HepG2 (cell line): ENCODE measurements around the gene ST6GALNAC6. TPM values are rescaled to one million over a fixed set of nuclear protein-coding genes. Genes with fewer than 3 reads are reported as not detected.
A peak's percentile ranks its signal among the peaks of the same experiment; 100 is the strongest.

Experiments
- ATAC-seq: fragments of 200-7000 bp; cut with Tn5 transposase; 3 replicates; pipeline ENCODE4 v1.9.1; 2020; ENCODE audit warnings: mild to moderate bottlenecking, moderate library complexity
- BruUV-seq: library from RNA; stranded (reverse); fragments of 400-500 nt; replicated peaks from 2 replicates; lab custom pipeline; 2021; lab: Mats Ljungman, UMichigan
- CTCF ChIA-PET: fragments of 300-600 bp; formaldehyde crosslinking; extraction: SDS; loops from one replicate; lab custom pipeline; 2021; ENCODE audit warnings: low total read pairs, inconsistent platforms, low intra/inter-chr PET ratio; lab: Yijun Ruan, JAX
- POLR2A ChIA-PET: fragments of 350-600 bp; sonication (Branson Sonifier 250); formaldehyde crosslinking; loops from one replicate; lab custom pipeline; 2020; ENCODE audit warnings: antibody characterized with exemption, inconsistent platforms; lab: Yijun Ruan, JAX
- DNase-seq: peaks from one replicate; pipeline ENCODE4 v3.0.0-alpha.2; 2015; ENCODE audit warnings: low spot score
- FAIRE-seq: peaks from 3 replicates; lab custom pipeline; 2011; peaks lifted over from hg19 to GRCh38; lab: Jason Lieb, UNC
- H2AFZ ChIP-seq: one replicate; pipeline ENCODE4 v1.6.1; 2011; ENCODE audit warnings: low read length, inconsistent platforms
- H3K27ac ChIP-seq: fragments of 300-600 bp; 3 replicates; pipeline ENCODE4 v1.8.0; 2011; ENCODE audit warnings: mixed run types, mild to moderate bottlenecking, mixed read lengths, low read length, inconsistent platforms; ENCODE audit not compliant: insufficient read depth; ENCODE audit errors: extremely low read length
- H3K27me3 ChIP-seq, 2 experiments: fragments of 200-600 bp in 1 of 2; 2 replicates in 1 of 2; 3 replicates in 1 of 2; pipeline versions ENCODE4 v1.6.0 to v1.8.0; 2011; ENCODE audit warnings: low read length in 2 of 2, mild to moderate bottlenecking in 2 of 2, moderate library complexity in 2 of 2, inconsistent platforms in 1 of 2; ENCODE audit not compliant: insufficient read depth in 2 of 2, control insufficient read depth in 1 of 2
- H3K36me3 ChIP-seq, 2 experiments: fragments of 200-600 bp in 1 of 2; replicated peaks in 1 of 2; 2 replicates in 1 of 2; 3 replicates in 1 of 2; pipeline versions ENCODE4 v1.5.1 to v1.8.0; 2011; ENCODE audit warnings: low read length in 2 of 2, inconsistent platforms in 1 of 2; ENCODE audit not compliant: insufficient read depth in 2 of 2, control insufficient read depth in 1 of 2
- H3K4me1 ChIP-seq: 2 replicates; pipeline ENCODE4 v1.5.1; 2012; ENCODE audit warnings: low read length, inconsistent platforms; ENCODE audit not compliant: insufficient read depth
- H3K4me2 ChIP-seq: 2 replicates; pipeline ENCODE4 v1.6.0; 2011; ENCODE audit warnings: low read depth, low read length, inconsistent platforms
- H3K4me3 ChIP-seq, 3 experiments: fragments of 200-600 bp in 1 of 3; sonication (generic), shearing (Covaris generic) in 1 of 3; replicated peaks in 1 of 3; 2 replicates each; pipeline ENCODE4 v1.5.1; 2011 to 2016; ENCODE audit warnings: low read length in 3 of 3, inconsistent platforms in 2 of 3, low read depth in 2 of 3, mild to moderate bottlenecking in 2 of 3, control low read depth in 1 of 3, mixed read lengths in 1 of 3; ENCODE audit not compliant: insufficient read depth in 1 of 3
- H3K79me2 ChIP-seq: one replicate; pipeline ENCODE4 v1.6.1; 2011; ENCODE audit warnings: low read length, inconsistent platforms; ENCODE audit not compliant: insufficient read depth
- H3K9ac ChIP-seq: 2 replicates; pipeline ENCODE4 v1.6.0; 2011; ENCODE audit warnings: mild to moderate bottlenecking, low read depth, low read length, inconsistent platforms; ENCODE audit not compliant: insufficient read depth
- H3K9me3 ChIP-seq: 2 replicates; pipeline ENCODE4 v1.5.1; 2012; ENCODE audit warnings: mild to moderate bottlenecking, low read length
- H4K20me1 ChIP-seq: 2 replicates; pipeline ENCODE4 v1.6.0; 2011; ENCODE audit warnings: inconsistent platforms, mild to moderate bottlenecking, low read length, moderate library complexity; ENCODE audit not compliant: insufficient read depth
- ARID3A ChIP-seq: IDR thresholded peaks from 2 replicates; pipeline ENCODE4 v1.6.1; 2012; ENCODE audit warnings: low read depth, low read length, improper control_type of control experiment
- GMEB1 ChIP-seq: sonication (generic); formaldehyde crosslinking; IDR thresholded peaks from 2 replicates; pipeline ENCODE4 v1.5.1; 2020; ENCODE audit warnings: missing genetic modification reagents, mild to moderate bottlenecking, borderline replicate concordance
- GZF1 ChIP-seq: sonication (generic); formaldehyde crosslinking; IDR thresholded peaks from 2 replicates; pipeline ENCODE4 v1.5.1; 2020; ENCODE audit warnings: mild to moderate bottlenecking, missing genetic modification reagents
- HNF1B ChIP-seq: sonication (generic); formaldehyde crosslinking; IDR thresholded peaks from 2 replicates; pipeline ENCODE4 v1.5.1; 2020; ENCODE audit warnings: mild to moderate bottlenecking, moderate library complexity, missing genetic modification reagents
- HOXA9 ChIP-seq: sonication (generic); formaldehyde crosslinking; IDR thresholded peaks from 2 replicates; pipeline ENCODE4 v1.8.1; 2022; ENCODE audit warnings: missing genetic modification reagents, mild to moderate bottlenecking, moderate library complexity, borderline replicate concordance
- KIAA2018 ChIP-seq: sonication (generic); formaldehyde crosslinking; IDR thresholded peaks from 2 replicates; pipeline ENCODE4 v1.5.0; 2020; ENCODE audit warnings: mild to moderate bottlenecking, missing genetic modification reagents, borderline replicate concordance
- MTF1 ChIP-seq: sonication (generic); formaldehyde crosslinking; IDR thresholded peaks from 2 replicates; pipeline ENCODE4 v1.5.0; 2020; ENCODE audit warnings: missing genetic modification reagents
- NCOA5 ChIP-seq: sonication (generic); formaldehyde crosslinking; IDR thresholded peaks from 2 replicates; pipeline ENCODE4 v1.4.0; 2020; ENCODE audit warnings: missing genetic modification reagents
- ZFP90 ChIP-seq: sonication (generic); formaldehyde crosslinking; IDR thresholded peaks from 2 replicates; pipeline ENCODE4 v1.8.0; 2022; ENCODE audit warnings: missing genetic modification reagents, mild to moderate bottlenecking, inconsistent platforms, borderline replicate concordance
- ZNF556 ChIP-seq: sonication (generic); formaldehyde crosslinking; IDR thresholded peaks from 2 replicates; pipeline ENCODE4 v1.4.0; 2020; ENCODE audit warnings: mild to moderate bottlenecking, missing genetic modification reagents, borderline replicate concordance
- WGBS: methylation state at CpG from one replicate; pipeline ENCODE4 v1.1.6; 2017; ENCODE audit warnings: low lambda C conversion rate; 5-methylcytosine and 5-hydroxymethylcytosine counted together
- in situ Hi-C: cut with HindIII; loops from 2 replicates; pipeline ENCODE4 v1.10.0; 2017; ENCODE audit warnings: low pct_unique_long_range_greater_than_20kb; ENCODE audit not compliant: extremely low pct_ligation_motif_present
- intact Hi-C: fragments of 100-400 bp; cut with micrococcal nuclease; formaldehyde crosslinking; loops from one replicate; pipeline ENCODE4 v1.10.0; 2022; ENCODE audit not compliant: unreplicated experiment
- polyA plus RNA-seq, 8 experiments: library from polyadenylated mRNA; depleted of rRNA in 3 of 8; stranded (reverse) in 7 of 8; unstranded in 1 of 8; fragments of >200 nt; fragmentation: Illumina TruSeq in 4 of 8; extraction: Trizol in 4 of 8; gene quantifications; 2 replicates each; pipeline versions ENCODE4 v1.2.1 to v1.2.3, GENCODE V29; 2011 to 2016; ENCODE audit warnings: low read depth in 4 of 8, missing spikeins in 1 of 8, mixed read lengths in 1 of 8; ENCODE audit not compliant: insufficient read depth in 1 of 8
- total RNA-seq, 5 experiments: library from RNA; depleted of rRNA; stranded (reverse); fragments of >200 nt; fragmentation: Illumina TruSeq; extraction: Trizol; gene quantifications; 2 replicates each; pipeline ENCODE4 v1.2.3, GENCODE V29; 2016; ENCODE audit warnings: low read depth in 1 of 5

The ST6GALNAC6 gene
- total and polyA plus RNA-seq, 2 of the 13 experiments (the other 11 are each of a cell fraction or from before 2014, with no cell fraction given): 18.5 to 65.4 TPM

- Histone ChIP-seq H3K4me2 (peak overlapping the region; percentile 86), H3K9ac (peak overlapping the region; percentile 75), H2AFZ (no peak overlapping the region), H3K27ac (peak overlapping the region; percentile 92), H4K20me1 (no peaks in the 10 kb centered on the region), H3K4me1 (peaks cover 49% of the 10 kb centered on the region), H3K9me3 (peaks cover 17% of the 10 kb centered on the region), H3K36me3 (peaks cover 26 to 42% of the 10 kb centered on the region in 2 experiments), H3K79me2 (peaks cover 19% of the 10 kb centered on the region), H3K4me3 (peak overlapping the region; percentile 48 to 71 (median 56)), H3K27me3 (no peaks in the 10 kb centered on the region)
- intact Hi-C loops: no loop called here
- WGBS: 0% methylated on average over 6 of the region's 19 CpGs
- peak; percentile 90 for FAIRE-seq
- peak; percentile 93 for ATAC-seq
- BruUV-seq: no TSS peak
- ChIA-PET CTCF (no interaction called here), POLR2A (interaction anchor here (0.6 to 3.8 kb wide), 26 partner anchors 9 to 787 kb away, joined by 3 to 55 read pairs (median 4); partner anchors contain the start of genes AK1, SLC2A8, ST6GALNAC4 and TOR2A)
- peak; percentile 95 for DNase-seq
- in situ Hi-C loops: no loop called here
- TF ChIP-seq ZNF556 (CRISPR knock-in tag) (no peak), GMEB1 (no peak), MTF1 (CRISPR knock-in tag) (no peak), ARID3A (no peak), NCOA5 (CRISPR knock-in tag) (no peak), GZF1 (no peak), HOXA9 (no peak), ZFP90 (no peak), HNF1B (CRISPR knock-in tag) (peak; percentile 33; the same call in 1 of the 2 replicates), KIAA2018 (no peak)
Observed at GRCh38 chr9:127897193-127897692, 2.2 kb downstream of the ST6GALNAC6 start.
